Measurements from ENCODE around the gene ZNF653.

GRCh38 chr19:11489378-11489777 is 16.3 kb downstream of the ZNF653 start:
- TF ChIP-seq GATA2 (IDR thresholded peaks at IDR 0.05; ENCODE audit: low read depth, low read length) (no peak), GATA3 (IDR thresholded peaks at IDR 0.05; ENCODE audit: low read depth, low read length) (no peak)

Data from SH-SY5Y (cell line).